Measurements from ENCODE around the gene DDAH1.

The DDAH1 gene

DNA sequence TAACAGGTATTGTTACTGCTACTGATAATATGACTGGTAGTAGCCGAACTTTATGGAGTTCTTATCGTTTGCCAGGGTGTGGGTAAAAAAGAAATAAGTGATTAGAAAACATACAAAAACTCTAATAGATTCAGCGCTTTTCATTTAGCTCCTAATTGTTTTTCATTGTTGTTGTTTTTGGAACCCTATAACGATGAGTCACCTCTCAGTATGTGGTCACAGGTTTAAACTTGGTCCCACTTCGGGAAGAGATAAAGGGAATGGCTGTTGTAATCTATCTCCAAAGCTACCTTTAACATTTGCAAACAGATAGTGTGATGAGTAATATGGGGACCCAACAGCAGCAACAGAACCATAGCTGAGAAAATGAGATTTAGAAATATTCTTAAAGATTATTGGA is 125.9 kb downstream of the DDAH1 start:
- Histone ChIP-seq H3K4me3 (ENCODE audit: low read depth, low read length) (no peak overlapping the region), H3K27me3 (ENCODE audit: insufficient read depth, low read depth, severe bottlenecking) (no peaks in the 10 kb centered on the region), H3K9me3 (ENCODE audit: severe bottlenecking) (no peaks in the 10 kb centered on the region), H3K36me3 (no peaks in the 10 kb centered on the region), H3K27ac (no peak overlapping the region)
- DNase-seq = no peak
- TF ChIP-seq, protein P1, sequence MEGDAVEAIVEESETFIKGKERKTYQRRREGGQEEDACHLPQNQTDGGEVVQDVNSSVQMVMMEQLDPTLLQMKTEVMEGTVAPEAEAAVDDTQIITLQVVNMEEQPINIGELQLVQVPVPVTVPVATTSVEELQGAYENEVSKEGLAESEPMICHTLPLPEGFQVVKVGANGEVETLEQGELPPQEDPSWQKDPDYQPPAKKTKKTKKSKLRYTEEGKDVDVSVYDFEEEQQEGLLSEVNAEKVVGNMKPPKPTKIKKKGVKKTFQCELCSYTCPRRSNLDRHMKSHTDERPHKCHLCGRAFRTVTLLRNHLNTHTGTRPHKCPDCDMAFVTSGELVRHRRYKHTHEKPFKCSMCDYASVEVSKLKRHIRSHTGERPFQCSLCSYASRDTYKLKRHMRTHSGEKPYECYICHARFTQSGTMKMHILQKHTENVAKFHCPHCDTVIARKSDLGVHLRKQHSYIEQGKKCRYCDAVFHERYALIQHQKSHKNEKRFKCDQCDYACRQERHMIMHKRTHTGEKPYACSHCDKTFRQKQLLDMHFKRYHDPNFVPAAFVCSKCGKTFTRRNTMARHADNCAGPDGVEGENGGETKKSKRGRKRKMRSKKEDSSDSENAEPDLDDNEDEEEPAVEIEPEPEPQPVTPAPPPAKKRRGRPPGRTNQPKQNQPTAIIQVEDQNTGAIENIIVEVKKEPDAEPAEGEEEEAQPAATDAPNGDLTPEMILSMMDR (IDR thresholded peaks at IDR 0.05; ENCODE audit: low read depth, low read length) = no peak

DNA sequence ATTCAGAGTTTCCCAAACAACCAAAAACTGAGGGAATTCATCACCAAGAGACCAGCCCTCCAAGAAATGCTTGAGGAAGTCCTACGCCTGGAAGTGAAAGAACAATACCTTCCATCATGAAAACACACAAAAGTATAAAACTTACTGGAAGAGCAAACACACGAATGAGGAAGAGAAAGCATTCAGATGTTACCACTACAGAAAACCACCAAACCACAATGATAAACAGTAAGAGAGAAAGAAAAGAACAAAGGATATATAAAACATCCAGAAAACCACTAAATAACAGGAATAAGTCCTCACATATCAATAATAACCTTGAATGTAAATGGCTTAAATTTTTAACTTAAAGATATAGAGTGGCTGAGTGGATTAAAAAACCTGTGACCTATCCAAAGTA is 130.0 kb downstream of the DDAH1 start:
- no peak for DNase-seq
- H3K27ac ChIP-seq = no peak overlapping the region
- no peaks in the 10 kb centered on the region for H3K36me3 ChIP-seq
- TF ChIP-seq, protein P1 (IDR thresholded peaks at IDR 0.05; ENCODE audit: low read depth, low read length) = no peak
- no peak overlapping the region for H3K4me3 ChIP-seq (ENCODE audit: low read depth, low read length)
- H3K9me3 ChIP-seq (ENCODE audit: severe bottlenecking) = no peaks in the 10 kb centered on the region
- H3K27me3 ChIP-seq (ENCODE audit: insufficient read depth, low read depth, severe bottlenecking) = no peaks in the 10 kb centered on the region

DNA sequence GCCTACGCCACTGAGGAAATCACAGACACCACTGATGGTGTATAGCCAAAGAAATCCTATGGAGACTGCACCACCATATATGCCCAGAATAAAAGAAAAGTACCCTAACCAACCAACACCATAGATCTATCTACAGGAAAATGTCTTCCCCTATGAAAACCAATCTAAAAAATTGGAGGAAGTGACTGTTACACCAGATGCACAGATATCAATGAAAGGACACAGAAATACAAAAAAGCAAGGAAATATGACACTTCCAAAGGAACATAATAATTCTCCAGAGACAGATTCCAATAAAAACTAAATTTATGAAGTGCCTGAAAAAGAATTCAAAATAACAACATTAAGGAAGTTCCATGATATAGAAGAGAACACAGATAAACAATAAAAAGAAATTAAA is 131.8 kb downstream of the DDAH1 start:
- Histone ChIP-seq H3K27me3 (ENCODE audit: insufficient read depth, low read depth, severe bottlenecking) (no peaks in the 10 kb centered on the region), H3K9me3 (ENCODE audit: severe bottlenecking) (no peaks in the 10 kb centered on the region), H3K36me3 (no peaks in the 10 kb centered on the region), H3K27ac (no peak overlapping the region), H3K4me3 (ENCODE audit: low read depth, low read length) (no peak overlapping the region)
- no peak for DNase-seq
- TF ChIP-seq, protein P1 (IDR thresholded peaks at IDR 0.05; ENCODE audit: low read depth, low read length) = no peak

DNA sequence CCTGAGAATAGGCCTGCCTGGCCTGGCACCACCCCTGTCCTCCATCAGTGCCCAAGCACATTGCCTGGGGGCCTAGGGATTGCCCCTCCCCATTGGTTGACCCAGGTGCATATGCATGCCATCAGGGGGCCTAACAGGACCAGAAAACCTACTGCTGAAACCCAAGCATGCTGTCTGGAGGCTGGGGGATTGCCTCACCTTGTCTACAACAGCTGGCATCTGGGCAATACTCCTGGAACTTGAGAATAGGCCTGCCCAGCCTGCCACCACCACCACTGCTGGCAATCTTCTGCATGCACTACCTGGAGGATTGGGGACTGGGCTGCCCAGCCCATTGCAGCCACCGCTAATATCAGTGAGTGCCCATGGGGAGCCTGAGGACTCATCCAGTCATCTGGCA is 132.4 kb downstream of the DDAH1 start:
- H3K27ac ChIP-seq = no peak overlapping the region
- TF ChIP-seq, protein P1 (IDR thresholded peaks at IDR 0.05; ENCODE audit: low read depth, low read length) = no peak
- no peak for DNase-seq

DNA sequence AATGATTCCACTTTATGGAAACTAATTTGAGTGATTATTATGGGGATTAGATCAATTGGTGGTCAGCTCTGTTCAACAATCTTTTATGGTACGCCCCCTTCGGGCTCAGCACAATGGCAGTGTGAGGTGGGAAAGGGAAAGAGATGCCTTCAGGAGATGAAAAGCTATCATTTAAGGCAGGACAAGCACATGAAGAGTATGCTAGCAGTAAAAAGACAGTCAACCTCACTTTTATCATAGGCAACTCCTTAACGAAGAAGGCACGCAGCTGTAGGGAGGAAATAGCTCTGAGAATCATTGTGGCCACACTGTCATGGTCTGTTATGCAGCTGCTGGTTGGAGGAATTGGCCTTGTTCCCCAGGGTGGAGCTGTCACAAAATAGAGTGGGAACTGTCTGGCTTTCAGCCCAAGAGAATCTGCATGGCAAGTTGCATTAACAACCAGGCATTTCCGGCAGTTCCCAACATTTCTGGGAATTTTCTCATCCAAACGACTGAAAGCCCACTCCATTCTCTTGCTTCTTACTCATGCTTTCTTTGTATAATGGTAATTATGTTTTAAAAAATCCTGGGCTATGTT is 134.2 kb downstream of the DDAH1 start:
- Histone ChIP-seq H3K27ac (no peak overlapping the region), H3K4me3 (ENCODE audit: low read depth, low read length) (no peak overlapping the region)

More for the DNA sequence above, 132.4 kb downstream of the DDAH1 start:
- Histone ChIP-seq H3K4me3 (ENCODE audit: low read depth, low read length) (no peak overlapping the region), H3K9me3 (ENCODE audit: severe bottlenecking) (no peaks in the 10 kb centered on the region), H3K36me3 (no peaks in the 10 kb centered on the region), H3K27me3 (ENCODE audit: insufficient read depth, low read depth, severe bottlenecking) (no peaks in the 10 kb centered on the region)

More for the DNA sequence above, 134.2 kb downstream of the DDAH1 start:
- DNase-seq = no peak
- H3K36me3 ChIP-seq = no peaks in the 10 kb centered on the region
- H3K9me3 ChIP-seq (ENCODE audit: severe bottlenecking) = no peaks in the 10 kb centered on the region
- no peaks in the 10 kb centered on the region for H3K27me3 ChIP-seq (ENCODE audit: insufficient read depth, low read depth, severe bottlenecking)
- TF ChIP-seq, protein P1 (IDR thresholded peaks at IDR 0.05; ENCODE audit: low read depth, low read length) = no peak
